HG03039 (cell line): ENCODE data around the gene CACNB1.
"Not testable (repeated sequence)": the region's sequence is repeated elsewhere in the genome, so short reads cannot be mapped to it uniquely, and the experiment has no call there.

Experiments
- ATAC-seq: cut with Tn5 transposase; IDR thresholded peaks from one replicate; pipeline ENCODE4 v1.9.1; 2021; ENCODE audit warnings: mild to moderate bottlenecking, moderate library complexity; ENCODE audit not compliant: unreplicated experiment

The CACNB1 gene

GRCh38 chr17:39129544-39129943 is 67.9 kb downstream of the CACNB1 start:
- not testable (repeated sequence) for ATAC-seq

GRCh38 chr17:39126436-39126835 is 71.0 kb downstream of the CACNB1 start:
- ATAC-seq, result no peak

DNA sequence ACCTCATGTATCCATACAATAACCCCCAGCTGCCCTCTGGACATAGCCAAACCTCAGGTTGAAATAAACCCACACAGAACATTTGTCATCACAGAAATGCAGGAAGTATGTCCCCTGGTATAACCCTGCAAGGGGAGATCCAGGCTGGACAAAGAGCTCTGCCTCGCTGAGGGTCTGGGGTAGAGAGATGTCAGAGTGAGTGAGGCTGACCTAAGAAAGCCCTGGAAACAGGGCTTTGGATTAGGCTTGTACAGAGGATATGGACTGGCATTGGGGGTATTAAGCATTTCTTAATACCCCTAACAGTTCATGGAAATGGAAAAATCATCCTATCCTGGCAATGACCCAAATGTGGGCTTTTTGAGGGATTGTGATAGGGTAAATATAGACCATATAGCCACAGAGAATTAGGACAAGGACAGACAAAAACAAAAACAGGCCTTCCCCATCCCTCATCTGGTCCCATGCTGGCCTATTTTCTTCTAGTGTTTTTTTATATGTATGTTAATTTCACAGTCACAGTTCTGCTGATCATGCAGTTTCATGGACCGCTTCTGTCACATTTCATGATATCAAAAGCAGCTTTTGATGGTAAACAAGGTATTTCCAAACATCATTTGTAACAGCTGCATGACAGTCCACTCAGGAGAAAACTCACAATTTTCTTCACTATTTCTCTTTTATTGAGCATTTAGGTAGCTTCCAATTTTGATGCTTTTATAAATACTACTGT is 72.2 kb downstream of the CACNB1 start:
- ATAC-seq, result no peak

DNA sequence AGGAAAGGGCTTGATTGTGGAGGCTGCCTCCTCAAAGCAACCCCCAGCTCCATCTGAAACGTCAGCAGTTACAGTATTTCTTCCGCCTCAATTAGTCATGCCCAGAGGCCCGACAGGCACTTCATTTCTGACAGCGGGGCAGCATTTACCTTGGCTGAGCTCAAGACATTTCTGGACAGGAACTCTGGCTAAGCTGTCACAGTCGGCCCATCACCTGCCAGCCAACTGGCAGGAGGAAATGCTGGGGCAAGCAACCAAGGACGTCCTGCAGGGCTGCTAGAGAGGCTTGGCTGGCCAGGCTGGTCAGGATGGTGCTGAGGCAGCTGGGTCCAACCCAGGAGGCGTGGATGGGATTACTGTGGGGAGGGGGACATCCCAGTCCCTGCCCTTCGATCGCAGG is 73.8 kb downstream of the CACNB1 start:
- ATAC-seq, result no peak
